ENCODE measurements around the gene RAD23A. TPM values are rescaled to one million over a fixed set of nuclear protein-coding genes. Genes with fewer than 3 reads are reported as not detected.

RAD23A gene
- total RNA-seq, 4 donors from 2014 or later, result 52.2 to 123 (median 84.5) TPM

GRCh38 chr19:12982648-12983047 lies 37.0 kb downstream of the RAD23A start:
- TF ChIP-seq CTCF (IDR thresholded peaks at IDR 0.05; ENCODE audit: low read depth), result no peak

GRCh38 chr19:12983091-12983490 lies 37.4 kb downstream of the RAD23A start:
- no peak for TF ChIP-seq CTCF (IDR thresholded peaks at IDR 0.05; ENCODE audit: low read depth)

- no peak for TF ChIP-seq CTCF (IDR thresholded peaks at IDR 0.05; ENCODE audit: low read depth)
Measured at GRCh38 chr19:12983542-12984142, 38.0 kb downstream of the RAD23A start.

- no peak for TF ChIP-seq CTCF (IDR thresholded peaks at IDR 0.05; ENCODE audit: low read depth)
Measured at GRCh38 chr19:12984143-12984627, 38.5 kb downstream of the RAD23A start.

- TF ChIP-seq CTCF (IDR thresholded peaks at IDR 0.05; ENCODE audit: low read depth), result no peak
Measured at GRCh38 chr19:12984683-12985048, 39.0 kb downstream of the RAD23A start.

- TF ChIP-seq CTCF (IDR thresholded peaks at IDR 0.05; ENCODE audit: low read depth), result no peak
Measured at GRCh38 chr19:12985049-12985776, 39.6 kb downstream of the RAD23A start.

GRCh38 chr19:12986726-12987125 lies 41.1 kb downstream of the RAD23A start:
- no peak for TF ChIP-seq CTCF (IDR thresholded peaks at IDR 0.05; ENCODE audit: low read depth)
